HepG2 (cell line): Measurements from ENCODE around the gene SHISA6. TPM values are rescaled to one million over a fixed set of nuclear protein-coding genes. Genes with fewer than 3 reads are reported as not detected.

Experiments
- ATAC-seq: fragments of 200-7000 bp; cut with Tn5 transposase; 3 replicates; pipeline ENCODE4 v1.9.1; 2020; ENCODE audit warnings: mild to moderate bottlenecking, moderate library complexity
- BruUV-seq: library from RNA; stranded (reverse); fragments of 400-500 nt; replicated peaks from 2 replicates; lab custom pipeline; 2021; lab: Mats Ljungman, UMichigan
- CTCF ChIA-PET: fragments of 300-600 bp; formaldehyde crosslinking; extraction: SDS; loops from one replicate; lab custom pipeline; 2021; ENCODE audit warnings: low total read pairs, inconsistent platforms, low intra/inter-chr PET ratio; lab: Yijun Ruan, JAX
- POLR2A ChIA-PET: fragments of 350-600 bp; sonication (Branson Sonifier 250); formaldehyde crosslinking; loops from one replicate; lab custom pipeline; 2020; ENCODE audit warnings: antibody characterized with exemption, inconsistent platforms; lab: Yijun Ruan, JAX
- DNase-seq: peaks from one replicate; pipeline ENCODE4 v3.0.0-alpha.2; 2015; ENCODE audit warnings: low spot score
- FAIRE-seq: peaks from 3 replicates; lab custom pipeline; 2011; peaks lifted over from hg19 to GRCh38; lab: Jason Lieb, UNC
- H2AFZ ChIP-seq: one replicate; pipeline ENCODE4 v1.6.1; 2011; ENCODE audit warnings: low read length, inconsistent platforms
- H3K27ac ChIP-seq: fragments of 300-600 bp; 3 replicates; pipeline ENCODE4 v1.8.0; 2011; ENCODE audit warnings: mixed run types, mild to moderate bottlenecking, mixed read lengths, low read length, inconsistent platforms; ENCODE audit not compliant: insufficient read depth; ENCODE audit errors: extremely low read length
- H3K27me3 ChIP-seq, 2 experiments: fragments of 200-600 bp in 1 of 2; 2 replicates in 1 of 2; 3 replicates in 1 of 2; pipeline versions ENCODE4 v1.6.0 to v1.8.0; 2011; ENCODE audit warnings: low read length in 2 of 2, mild to moderate bottlenecking in 2 of 2, moderate library complexity in 2 of 2, inconsistent platforms in 1 of 2; ENCODE audit not compliant: insufficient read depth in 2 of 2, control insufficient read depth in 1 of 2
- H3K36me3 ChIP-seq, 2 experiments: fragments of 200-600 bp in 1 of 2; replicated peaks in 1 of 2; 2 replicates in 1 of 2; 3 replicates in 1 of 2; pipeline versions ENCODE4 v1.5.1 to v1.8.0; 2011; ENCODE audit warnings: low read length in 2 of 2, inconsistent platforms in 1 of 2; ENCODE audit not compliant: insufficient read depth in 2 of 2, control insufficient read depth in 1 of 2
- H3K4me1 ChIP-seq: 2 replicates; pipeline ENCODE4 v1.5.1; 2012; ENCODE audit warnings: low read length, inconsistent platforms; ENCODE audit not compliant: insufficient read depth
- H3K4me2 ChIP-seq: 2 replicates; pipeline ENCODE4 v1.6.0; 2011; ENCODE audit warnings: low read depth, low read length, inconsistent platforms
- H3K4me3 ChIP-seq, 3 experiments: fragments of 200-600 bp in 1 of 3; sonication (generic), shearing (Covaris generic) in 1 of 3; replicated peaks in 1 of 3; 2 replicates each; pipeline ENCODE4 v1.5.1; 2011 to 2016; ENCODE audit warnings: low read length in 3 of 3, inconsistent platforms in 2 of 3, low read depth in 2 of 3, mild to moderate bottlenecking in 2 of 3, control low read depth in 1 of 3, mixed read lengths in 1 of 3; ENCODE audit not compliant: insufficient read depth in 1 of 3
- H3K79me2 ChIP-seq: one replicate; pipeline ENCODE4 v1.6.1; 2011; ENCODE audit warnings: low read length, inconsistent platforms; ENCODE audit not compliant: insufficient read depth
- H3K9ac ChIP-seq: 2 replicates; pipeline ENCODE4 v1.6.0; 2011; ENCODE audit warnings: mild to moderate bottlenecking, low read depth, low read length, inconsistent platforms; ENCODE audit not compliant: insufficient read depth
- H3K9me3 ChIP-seq: 2 replicates; pipeline ENCODE4 v1.5.1; 2012; ENCODE audit warnings: mild to moderate bottlenecking, low read length
- H4K20me1 ChIP-seq: 2 replicates; pipeline ENCODE4 v1.6.0; 2011; ENCODE audit warnings: inconsistent platforms, mild to moderate bottlenecking, low read length, moderate library complexity; ENCODE audit not compliant: insufficient read depth
- BRCA1 ChIP-seq: sonication (generic); formaldehyde crosslinking; IDR thresholded peaks from 2 replicates; pipeline ENCODE4 v1.4.0; 2020; ENCODE audit warnings: missing genetic modification reagents
- ELK4 ChIP-seq: sonication (generic); formaldehyde crosslinking; IDR thresholded peaks from 2 replicates; pipeline ENCODE4 v1.9.0; 2021; ENCODE audit warnings: missing genetic modification reagents, borderline replicate concordance
- JARID2 ChIP-seq: sonication (generic); formaldehyde crosslinking; IDR thresholded peaks from 2 replicates; pipeline ENCODE4 v1.8.1; 2023; ENCODE audit warnings: missing genetic modification reagents, inconsistent platforms; ENCODE audit not compliant: insufficient replicate concordance
- RELA ChIP-seq: sonication (generic); formaldehyde crosslinking; IDR thresholded peaks from 2 replicates; pipeline ENCODE4 v1.4.0; 2020; ENCODE audit warnings: missing genetic modification reagents
- ZBED4 ChIP-seq: sonication (generic); formaldehyde crosslinking; IDR thresholded peaks from 2 replicates; pipeline ENCODE4 v1.4.0; 2020; ENCODE audit warnings: missing genetic modification reagents, borderline replicate concordance
- ZNF160 ChIP-seq: sonication (generic); formaldehyde crosslinking; IDR thresholded peaks from 2 replicates; pipeline ENCODE4 v1.8.0; 2022; ENCODE audit warnings: mild to moderate bottlenecking, inconsistent platforms, missing genetic modification reagents
- ZNF3 ChIP-seq: IDR thresholded peaks from 2 replicates; pipeline ENCODE4 v1.7.0; 2017; ENCODE audit warnings: inconsistent platforms
- WGBS: methylation state at CpG from one replicate; pipeline ENCODE4 v1.1.6; 2017; ENCODE audit warnings: low lambda C conversion rate; 5-methylcytosine and 5-hydroxymethylcytosine counted together
- in situ Hi-C: cut with HindIII; loops from 2 replicates; pipeline ENCODE4 v1.10.0; 2017; ENCODE audit warnings: low pct_unique_long_range_greater_than_20kb; ENCODE audit not compliant: extremely low pct_ligation_motif_present
- intact Hi-C: fragments of 100-400 bp; cut with micrococcal nuclease; formaldehyde crosslinking; loops from one replicate; pipeline ENCODE4 v1.10.0; 2022; ENCODE audit not compliant: unreplicated experiment
- polyA plus RNA-seq, 8 experiments: library from polyadenylated mRNA; depleted of rRNA in 3 of 8; stranded (reverse) in 7 of 8; unstranded in 1 of 8; fragments of >200 nt; fragmentation: Illumina TruSeq in 4 of 8; extraction: Trizol in 4 of 8; gene quantifications; 2 replicates each; pipeline versions ENCODE4 v1.2.1 to v1.2.3, GENCODE V29; 2011 to 2016; ENCODE audit warnings: low read depth in 4 of 8, missing spikeins in 1 of 8, mixed read lengths in 1 of 8; ENCODE audit not compliant: insufficient read depth in 1 of 8
- total RNA-seq, 5 experiments: library from RNA; depleted of rRNA; stranded (reverse); fragments of >200 nt; fragmentation: Illumina TruSeq; extraction: Trizol; gene quantifications; 2 replicates each; pipeline ENCODE4 v1.2.3, GENCODE V29; 2016; ENCODE audit warnings: low read depth in 1 of 5
- TF ChIP-seq, protein P1 (sequence below): sonication (generic); formaldehyde crosslinking; IDR thresholded peaks from 2 replicates; pipeline ENCODE4 v1.5.1; 2020; ENCODE audit warnings: missing genetic modification reagents, mild to moderate bottlenecking, borderline replicate concordance
- TF ChIP-seq, protein P2 (sequence below): sonication (generic); formaldehyde crosslinking; IDR thresholded peaks from 2 replicates; pipeline ENCODE4 v1.4.0; 2020; ENCODE audit warnings: low read depth, mild to moderate bottlenecking, missing genetic modification reagents
- TF ChIP-seq, protein P3 (sequence below): sonication (generic); formaldehyde crosslinking; IDR thresholded peaks from 2 replicates; pipeline ENCODE4 v1.5.1; 2020; ENCODE audit warnings: mild to moderate bottlenecking, missing genetic modification reagents, borderline replicate concordance
- TF ChIP-seq, protein P4 (sequence below): sonication (generic); formaldehyde crosslinking; conservative IDR thresholded peaks from 2 replicates; pipeline ENCODE4 v1.4.0; 2020; ENCODE audit warnings: missing genetic modification reagents

SHISA6 gene
- total and polyA plus RNA-seq, 2 of the 13 experiments (the other 11 are each of a cell fraction or from before 2014, with no cell fraction given), result not detected

GRCh38 chr17:11298401-11298800 is 57.4 kb downstream of the SHISA6 start:
- POLR2A ChIA-PET, result no interaction called here
- H3K36me3 ChIP-seq, result no peaks in the 10 kb centered on the region
- intact Hi-C loops, result no loop called here
- H3K27me3 ChIP-seq, result peaks cover 0 to 3% of the 10 kb centered on the region in 2 experiments; a peak in 1 of 5 replicates
- DNase-seq (no peak), FAIRE-seq (no peak), ATAC-seq (no peak)
- no peaks in the 10 kb centered on the region for H3K79me2 ChIP-seq
- no peak overlapping the region for H2AFZ ChIP-seq
- no peaks in the 10 kb centered on the region for H4K20me1 ChIP-seq
- 0% methylated on average over 1 of the region's 1 CpG for WGBS
- H3K9ac ChIP-seq, result no peak overlapping the region
- no peaks in the 10 kb centered on the region for H3K4me1 ChIP-seq
- CTCF ChIA-PET, result no interaction called here
- in situ Hi-C loops, result loop anchor here (5.0 kb wide), 1 partner anchor 421 kb away; no protein-coding TSS in a partner anchor
- no peak overlapping the region for H3K4me3 ChIP-seq
- no peaks in the 10 kb centered on the region for H3K9me3 ChIP-seq
- BruUV-seq, result no TSS peak
- H3K4me2 ChIP-seq, result no peak overlapping the region
- H3K27ac ChIP-seq, result no peak overlapping the region
- TF ChIP-seq, protein P1, sequence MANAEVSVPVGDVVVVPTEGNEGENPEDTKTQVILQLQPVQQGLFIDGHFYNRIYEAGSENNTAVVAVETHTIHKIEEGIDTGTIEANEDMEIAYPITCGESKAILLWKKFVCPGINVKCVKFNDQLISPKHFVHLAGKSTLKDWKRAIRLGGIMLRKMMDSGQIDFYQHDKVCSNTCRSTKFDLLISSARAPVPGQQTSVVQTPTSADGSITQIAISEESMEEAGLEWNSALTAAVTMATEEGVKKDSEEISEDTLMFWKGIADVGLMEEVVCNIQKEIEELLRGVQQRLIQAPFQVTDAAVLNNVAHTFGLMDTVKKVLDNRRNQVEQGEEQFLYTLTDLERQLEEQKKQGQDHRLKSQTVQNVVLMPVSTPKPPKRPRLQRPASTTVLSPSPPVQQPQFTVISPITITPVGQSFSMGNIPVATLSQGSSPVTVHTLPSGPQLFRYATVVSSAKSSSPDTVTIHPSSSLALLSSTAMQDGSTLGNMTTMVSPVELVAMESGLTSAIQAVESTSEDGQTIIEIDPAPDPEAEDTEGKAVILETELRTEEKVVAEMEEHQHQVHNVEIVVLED (CRISPR knock-in tag), result no peak
- no peak for TF ChIP-seq ELK4 (CRISPR knock-in tag)
- TF ChIP-seq ZNF160 (CRISPR knock-in tag), result no peak
- no peak for TF ChIP-seq RELA
- no peak for TF ChIP-seq BRCA1 (CRISPR knock-in tag)
- TF ChIP-seq ZNF3, result no peak
- TF ChIP-seq, protein P2, sequence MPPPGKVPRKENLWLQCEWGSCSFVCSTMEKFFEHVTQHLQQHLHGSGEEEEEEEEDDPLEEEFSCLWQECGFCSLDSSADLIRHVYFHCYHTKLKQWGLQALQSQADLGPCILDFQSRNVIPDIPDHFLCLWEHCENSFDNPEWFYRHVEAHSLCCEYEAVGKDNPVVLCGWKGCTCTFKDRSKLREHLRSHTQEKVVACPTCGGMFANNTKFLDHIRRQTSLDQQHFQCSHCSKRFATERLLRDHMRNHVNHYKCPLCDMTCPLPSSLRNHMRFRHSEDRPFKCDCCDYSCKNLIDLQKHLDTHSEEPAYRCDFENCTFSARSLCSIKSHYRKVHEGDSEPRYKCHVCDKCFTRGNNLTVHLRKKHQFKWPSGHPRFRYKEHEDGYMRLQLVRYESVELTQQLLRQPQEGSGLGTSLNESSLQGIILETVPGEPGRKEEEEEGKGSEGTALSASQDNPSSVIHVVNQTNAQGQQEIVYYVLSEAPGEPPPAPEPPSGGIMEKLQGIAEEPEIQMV (CRISPR knock-in tag), result no peak
- TF ChIP-seq, protein P3, sequence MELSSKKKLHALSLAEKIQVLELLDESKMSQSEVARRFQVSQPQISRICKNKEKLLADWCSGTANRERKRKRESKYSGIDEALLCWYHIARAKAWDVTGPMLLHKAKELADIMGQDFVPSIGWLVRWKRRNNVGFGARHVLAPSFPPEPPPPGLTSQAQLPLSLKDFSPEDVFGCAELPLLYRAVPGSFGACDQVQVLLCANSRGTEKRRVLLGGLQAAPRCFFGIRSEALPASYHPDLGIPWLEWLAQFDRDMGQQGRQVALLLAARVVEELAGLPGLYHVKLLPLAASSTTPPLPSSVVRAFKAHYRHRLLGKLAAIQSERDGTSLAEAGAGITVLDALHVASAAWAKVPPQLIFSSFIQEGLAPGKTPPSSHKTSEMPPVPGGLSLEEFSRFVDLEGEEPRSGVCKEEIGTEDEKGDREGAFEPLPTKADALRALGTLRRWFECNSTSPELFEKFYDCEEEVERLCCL (CRISPR knock-in tag), result no peak
- TF ChIP-seq, protein P4, sequence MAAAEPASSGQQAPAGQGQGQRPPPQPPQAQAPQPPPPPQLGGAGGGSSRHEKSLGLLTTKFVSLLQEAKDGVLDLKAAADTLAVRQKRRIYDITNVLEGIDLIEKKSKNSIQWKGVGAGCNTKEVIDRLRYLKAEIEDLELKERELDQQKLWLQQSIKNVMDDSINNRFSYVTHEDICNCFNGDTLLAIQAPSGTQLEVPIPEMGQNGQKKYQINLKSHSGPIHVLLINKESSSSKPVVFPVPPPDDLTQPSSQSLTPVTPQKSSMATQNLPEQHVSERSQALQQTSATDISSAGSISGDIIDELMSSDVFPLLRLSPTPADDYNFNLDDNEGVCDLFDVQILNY (CRISPR knock-in tag), result no peak
- TF ChIP-seq ZBED4 (CRISPR knock-in tag), result no peak
- no peak for TF ChIP-seq JARID2 (CRISPR knock-in tag)
